SK-N-SH (cell line): Measurements from ENCODE around the gene MTURN. TPM values are rescaled to one million over a fixed set of nuclear protein-coding genes. Genes with fewer than 3 reads are reported as not detected.

Source experiments
- CTCF ChIA-PET: fragments of 300-600, 350-600 bp; formaldehyde crosslinking; extraction: SDS; loops from one replicate; lab custom pipeline; 2021; lab: Yijun Ruan, JAX
- POLR2A ChIA-PET: fragments of 350-600 bp; sonication (Branson Sonifier 250); formaldehyde crosslinking; extraction: SDS; loops from one replicate; lab custom pipeline; 2020; ENCODE audit warnings: antibody characterized with exemption, inconsistent platforms; lab: Yijun Ruan, JAX
- DNase-seq: peaks from one replicate; pipeline ENCODE4 v3.0.0; 2012
- H2AFZ ChIP-seq: fragments of 200-600 bp; sonication (generic); 2 replicates; pipeline ENCODE4 v1.8.1; 2016; ENCODE audit warnings: antibody characterized with exemption, mild to moderate bottlenecking, low read depth
- H3F3A ChIP-seq: fragments of 200-600 bp; sonication (generic); replicated peaks from 2 replicates; pipeline ENCODE3; 2016; ENCODE audit warnings: antibody characterized with exemption, mild to moderate bottlenecking; ENCODE audit not compliant: insufficient read depth
- H3K27ac ChIP-seq, 2 experiments: fragments of 200-500 bp in 1 of 2; fragments of 200-600 bp in 1 of 2; sonication (Bioruptor generic) in 1 of 2; sonication (generic), shearing (Covaris generic) in 1 of 2; 2 replicates each; pipeline versions ENCODE4 v1.5.1 to v1.6.1; 2014 to 2016; ENCODE audit warnings: low read depth in 2 of 2, inconsistent platforms in 1 of 2, low read length in 1 of 2, mild to moderate bottlenecking in 1 of 2, mixed read lengths in 1 of 2
- H3K27me3 ChIP-seq: fragments of 200-600 bp; sonication (generic), shearing (Covaris generic); 2 replicates; pipeline ENCODE4 v1.6.1; 2016; ENCODE audit warnings: mixed run types; ENCODE audit not compliant: insufficient read depth
- H3K36me3 ChIP-seq, 2 experiments: fragments of 200-500 bp in 1 of 2; fragments of 200-600 bp in 1 of 2; sonication (Bioruptor generic) in 1 of 2; sonication (generic) in 1 of 2; replicated peaks in 1 of 2; 2 replicates each; pipeline versions ENCODE3 to v1.5.1; 2014 to 2016; ENCODE audit warnings: low read length in 1 of 2, mild to moderate bottlenecking in 1 of 2; ENCODE audit not compliant: insufficient read depth in 2 of 2, control insufficient read depth in 1 of 2
- H3K4me1 ChIP-seq, 2 experiments: fragments of 200-500 bp in 1 of 2; fragments of 200-600 bp in 1 of 2; sonication (Bioruptor generic) in 1 of 2; sonication (generic), shearing (Covaris generic) in 1 of 2; 2 replicates each; pipeline versions ENCODE4 v1.5.1 to v1.6.1; 2014 to 2016; ENCODE audit warnings: low read depth in 1 of 2, low read length in 1 of 2, mixed run types in 1 of 2; ENCODE audit not compliant: insufficient read depth in 2 of 2, control insufficient read depth in 1 of 2
- H3K4me2 ChIP-seq: fragments of 200-600 bp; sonication (generic), shearing (Covaris generic); 2 replicates; pipeline ENCODE4 v1.6.1; 2017; ENCODE audit warnings: mixed run types
- H3K4me3 ChIP-seq, 2 experiments: fragments of 200-500 bp in 1 of 2; fragments of 200-600 bp in 1 of 2; sonication (Bioruptor generic) in 1 of 2; sonication (generic), shearing (Covaris generic) in 1 of 2; 2 replicates each; pipeline versions ENCODE4 v1.5.1 to v1.8.1; 2014 to 2016; ENCODE audit warnings: low read depth in 2 of 2, inconsistent platforms in 1 of 2, low read length in 1 of 2, mild to moderate bottlenecking in 1 of 2, mixed read lengths in 1 of 2, moderate library complexity in 1 of 2
- H3K79me2 ChIP-seq: fragments of 200-600 bp; sonication (generic); 2 replicates; pipeline ENCODE4 v1.8.1; 2017; ENCODE audit warnings: mild to moderate bottlenecking; ENCODE audit not compliant: insufficient read depth
- H3K9ac ChIP-seq: fragments of 200-600 bp; sonication (generic); 2 replicates; pipeline ENCODE4 v1.6.1; 2017; ENCODE audit warnings: mixed run types
- H3K9me2 ChIP-seq: fragments of 200-600 bp; sonication (generic); 2 replicates; pipeline ENCODE4 v1.6.1; 2017; ENCODE audit warnings: mixed run types
- H3K9me3 ChIP-seq: fragments of 200-600 bp; sonication (generic); 2 replicates; pipeline ENCODE4 v1.6.1; 2017; ENCODE audit warnings: mixed run types, mild to moderate bottlenecking, moderate library complexity
- H4K20me1 ChIP-seq: fragments of 200-600 bp; sonication (generic); 2 replicates; pipeline ENCODE4 v1.6.1; 2017; ENCODE audit warnings: mild to moderate bottlenecking, mixed run types; ENCODE audit not compliant: insufficient read depth
- CHD2 ChIP-seq: fragments of 150-350 bp; IDR thresholded peaks from 2 replicates; pipeline ENCODE4 v1.6.1; 2018; ENCODE audit warnings: low read length; ENCODE audit not compliant: partially characterized antibody
- CTCF ChIP-seq: fragments of 200-600 bp; sonication (generic); IDR thresholded peaks from 2 replicates; pipeline ENCODE4 v1.6.1; 2017; ENCODE audit warnings: antibody characterized with exemption, mild to moderate bottlenecking, moderate library complexity
- FOXJ3 ChIP-seq: sonication (generic); formaldehyde crosslinking; IDR thresholded peaks from 2 replicates; pipeline ENCODE4 v1.5.1; 2020; ENCODE audit warnings: mild to moderate bottlenecking, missing genetic modification reagents
- MEF2A ChIP-seq: IDR thresholded peaks from 2 replicates; pipeline ENCODE4 v1.4.0; 2012; ENCODE audit warnings: low read depth, borderline replicate concordance
- MXI1 ChIP-seq: IDR thresholded peaks from 2 replicates; pipeline ENCODE4 v1.6.1; 2012; ENCODE audit warnings: mild to moderate bottlenecking, low read depth, low read length, improper control_type of control experiment
- NRF1 ChIP-seq: IDR thresholded peaks from 2 replicates; pipeline ENCODE4 v1.6.1; 2012; ENCODE audit warnings: low read depth, mild to moderate bottlenecking, low read length
- RAD21 ChIP-seq: IDR thresholded peaks from 2 replicates; pipeline ENCODE4 v1.6.1; 2012; ENCODE audit warnings: mild to moderate bottlenecking, low read length
- RCOR1 ChIP-seq: fragments of 150-350 bp; IDR thresholded peaks from 2 replicates; pipeline ENCODE4 v1.6.1; 2017; ENCODE audit warnings: antibody characterized with exemption, low read length
- REST ChIP-seq: IDR thresholded peaks from 2 replicates; pipeline ENCODE4 v1.6.1; 2012; ENCODE audit warnings: mild to moderate bottlenecking, low read depth, low read length, moderate library complexity
- RFX5 ChIP-seq: IDR thresholded peaks from 2 replicates; pipeline ENCODE4 v1.6.1; 2012; ENCODE audit warnings: mild to moderate bottlenecking, improper control_type of control experiment, low read length
- RXRA ChIP-seq: IDR thresholded peaks from 2 replicates; pipeline ENCODE4 v1.4.0; 2012; ENCODE audit warnings: low read depth, mild to moderate bottlenecking, borderline replicate concordance
- USF1 ChIP-seq: IDR thresholded peaks from 2 replicates; pipeline ENCODE4 v1.4.0; 2012; ENCODE audit warnings: low read depth, borderline replicate concordance
- USF2 ChIP-seq: fragments of 150-350 bp; IDR thresholded peaks from 2 replicates; pipeline ENCODE4 v1.6.1; 2017; ENCODE audit warnings: antibody characterized with exemption, low read length, low read depth, borderline replicate concordance
- WGBS: methylation state at CpG from one replicate; pipeline ENCODE4 v1.1.6; 2017; ENCODE audit warnings: low lambda C conversion rate; 5-methylcytosine and 5-hydroxymethylcytosine counted together
- polyA plus RNA-seq, 3 experiments: library from polyadenylated mRNA; depleted of rRNA; stranded (reverse); fragments of >200 nt; gene quantifications; 2 replicates each; pipeline ENCODE4 v1.2.3, GENCODE V29; 2012

MTURN gene
- polyA plus RNA-seq, 1 of the 3 experiments (the other 2 are of a cell fraction), result 9.0 TPM

GRCh38 chr7:30177965-30178364, 43.2 kb downstream of the MTURN start (continued):
- TF ChIP-seq REST, result no peak
- TF ChIP-seq RFX5, result no peak
- TF ChIP-seq CTCF, result no peak
- no peak for TF ChIP-seq MEF2A
- TF ChIP-seq USF2, result no peak

- Histone ChIP-seq H3K36me3 (no peaks in the 10 kb centered on the region), H3K4me2 (no peak overlapping the region), H3K9me2 (no peaks in the 10 kb centered on the region), H3K27me3 (no peaks in the 10 kb centered on the region), H2AFZ (no peak overlapping the region), H3F3A (no peaks in the 10 kb centered on the region), H3K9me3 (no peaks in the 10 kb centered on the region), H3K9ac (no peak overlapping the region), H3K4me1 (peaks cover 0 to 6% of the 10 kb centered on the region in 2 experiments; a peak in 2 of 4 replicates), H3K79me2 (no peaks in the 10 kb centered on the region), H3K4me3 (no peak overlapping the region), H4K20me1 (no peaks in the 10 kb centered on the region), H3K27ac (no peak overlapping the region)
- TF ChIP-seq FOXJ3 (CRISPR knock-in tag) (no peak), CHD2 (no peak), MXI1 (no peak), USF1 (no peak), REST (no peak), RXRA (no peak), RFX5 (no peak), NRF1 (no peak), RAD21 (no peak), RCOR1 (no peak)
- POLR2A ChIA-PET, result no interaction called here
- DNase-seq, result no peak
- CTCF ChIA-PET, result interaction anchor here (1.5 kb wide), 1 partner anchor 17 kb away, joined by 3 read pairs; no protein-coding TSS in a partner anchor
- WGBS, result 75% methylated on average over 3 of the region's 3 CpGs
Measured at GRCh38 chr7:30178748-30179436, 44.1 kb downstream of the MTURN start.
